GM18868 (cell line): ENCODE results near the gene TUT7.
A peak's percentile ranks its signal among the peaks of the same experiment; 100 is the strongest.

Experiments used
- ATAC-seq: cut with Tn5 transposase; IDR thresholded peaks from one replicate; pipeline ENCODE4 v1.9.1; 2021; ENCODE audit warnings: mild to moderate bottlenecking, moderate library complexity; ENCODE audit not compliant: unreplicated experiment

Gene TUT7

GRCh38 chr9:86263876-86264275 is 90.3 kb downstream of the TUT7 start:
- no peak for ATAC-seq

- no peak for ATAC-seq
Observed at GRCh38 chr9:86262492-86262891, 91.7 kb downstream of the TUT7 start.

GRCh38 chr9:86259557-86259956 is 94.7 kb downstream of the TUT7 start, which contains the start of gene C9orf153:
TSS of gene C9orf153 (minus strand) at chr9:86259657. CDS start at chr9:86229603, 30,054 bp downstream.
- no peak for ATAC-seq

- no peak for ATAC-seq
Observed at GRCh38 chr9:86257391-86257790, 96.8 kb downstream of the TUT7 start.

- ATAC-seq = no peak
Observed at GRCh38 chr9:86256653-86257052, 97.6 kb downstream of the TUT7 start.

GRCh38 chr9:86253577-86253976 is 100.6 kb downstream of the TUT7 start:
- ATAC-seq = no peak

- ATAC-seq = no peak
Observed at GRCh38 chr9:86252870-86253269, 101.3 kb downstream of the TUT7 start.

- no peak for ATAC-seq
Observed at GRCh38 chr9:86250123-86250522, 104.1 kb downstream of the TUT7 start.

- no peak for ATAC-seq
Observed at GRCh38 chr9:86248746-86249145, 105.5 kb downstream of the TUT7 start.

GRCh38 chr9:86246752-86247161 is 107.5 kb downstream of the TUT7 start:
- peak; percentile 84 for ATAC-seq

- ATAC-seq = no peak
Observed at GRCh38 chr9:86242071-86242470, 112.1 kb downstream of the TUT7 start.

- peak; percentile 55 for ATAC-seq
Observed at GRCh38 chr9:86241216-86241615, 113.0 kb downstream of the TUT7 start.

- no peak for ATAC-seq
Observed at GRCh38 chr9:86238861-86239770, 115.1 kb downstream of the TUT7 start.
